Suppressor macrophage treated with lipopolysaccharide for 1 hour (primary cell): Measurements from ENCODE around the gene SLC7A6OS.
A peak's percentile ranks its signal among the peaks of the same experiment; 100 is the strongest.

Source experiments
- DNase-seq, 3 donors: peaks; one replicate each; pipeline ENCODE4 v3.0.0-alpha.2; 2020 to 2022

The SLC7A6OS gene

DNA sequence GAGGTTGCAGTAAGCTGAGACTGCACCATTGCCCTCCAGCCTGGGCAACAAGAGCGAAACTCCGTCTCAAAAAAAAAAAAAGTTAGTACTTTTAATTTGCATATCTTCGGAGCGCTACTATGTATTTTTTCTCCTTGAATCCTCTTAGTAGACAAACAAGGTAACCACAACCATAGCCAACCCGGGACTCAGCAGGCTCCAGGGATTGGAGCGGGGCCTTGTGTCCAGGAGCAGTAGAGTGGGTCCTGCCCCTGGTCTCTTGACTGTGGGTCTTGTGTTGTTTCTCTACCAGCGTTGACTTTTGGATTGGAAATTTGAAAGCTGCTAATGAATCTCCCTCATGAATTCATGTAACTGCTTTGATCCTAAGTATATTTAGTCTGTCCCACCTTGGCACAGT is 32.4 kb upstream of the SLC7A6OS start:
- DNase-seq: no peak

DNA sequence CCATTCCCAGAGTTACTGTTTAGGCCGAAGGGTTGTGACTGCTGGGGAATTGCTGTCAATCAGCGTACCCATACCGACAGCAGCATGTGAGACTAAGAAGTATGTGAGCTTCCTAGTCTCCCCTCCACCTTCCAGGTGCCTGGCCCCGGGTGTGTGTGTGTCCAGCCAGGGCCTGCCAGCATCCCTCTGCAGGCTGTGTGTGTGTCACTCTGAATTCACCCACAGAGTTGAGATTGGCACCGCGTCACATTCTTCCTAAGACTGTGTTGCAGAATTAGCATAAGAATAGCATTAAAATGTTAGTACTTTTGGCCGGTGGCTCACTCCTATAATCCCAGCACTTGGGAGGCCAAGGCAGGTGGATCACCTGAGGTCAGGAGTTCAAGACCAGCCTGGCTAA is 31.9 kb upstream of the SLC7A6OS start:
- no peak for DNase-seq

DNA sequence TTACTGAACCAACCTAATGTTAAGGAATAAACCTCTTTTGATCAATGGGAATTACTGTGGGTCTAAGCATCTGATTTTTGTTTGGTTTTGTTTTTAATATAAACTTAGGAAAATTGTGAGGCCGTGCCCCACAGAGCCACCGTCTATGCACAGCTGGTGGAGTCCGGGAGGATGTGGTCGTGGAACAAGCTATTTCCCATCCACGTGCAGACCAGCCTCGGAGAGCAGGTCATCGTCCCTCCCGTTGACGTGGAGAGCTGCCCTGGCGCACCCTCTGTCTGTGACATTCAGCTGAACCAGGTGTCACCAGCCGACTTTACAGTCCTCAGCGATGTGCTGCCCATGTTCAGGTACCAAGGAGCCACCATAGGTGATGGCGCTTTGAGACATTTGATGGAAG is 28.5 kb upstream of the SLC7A6OS start:
- DNase-seq: no peak

DNA sequence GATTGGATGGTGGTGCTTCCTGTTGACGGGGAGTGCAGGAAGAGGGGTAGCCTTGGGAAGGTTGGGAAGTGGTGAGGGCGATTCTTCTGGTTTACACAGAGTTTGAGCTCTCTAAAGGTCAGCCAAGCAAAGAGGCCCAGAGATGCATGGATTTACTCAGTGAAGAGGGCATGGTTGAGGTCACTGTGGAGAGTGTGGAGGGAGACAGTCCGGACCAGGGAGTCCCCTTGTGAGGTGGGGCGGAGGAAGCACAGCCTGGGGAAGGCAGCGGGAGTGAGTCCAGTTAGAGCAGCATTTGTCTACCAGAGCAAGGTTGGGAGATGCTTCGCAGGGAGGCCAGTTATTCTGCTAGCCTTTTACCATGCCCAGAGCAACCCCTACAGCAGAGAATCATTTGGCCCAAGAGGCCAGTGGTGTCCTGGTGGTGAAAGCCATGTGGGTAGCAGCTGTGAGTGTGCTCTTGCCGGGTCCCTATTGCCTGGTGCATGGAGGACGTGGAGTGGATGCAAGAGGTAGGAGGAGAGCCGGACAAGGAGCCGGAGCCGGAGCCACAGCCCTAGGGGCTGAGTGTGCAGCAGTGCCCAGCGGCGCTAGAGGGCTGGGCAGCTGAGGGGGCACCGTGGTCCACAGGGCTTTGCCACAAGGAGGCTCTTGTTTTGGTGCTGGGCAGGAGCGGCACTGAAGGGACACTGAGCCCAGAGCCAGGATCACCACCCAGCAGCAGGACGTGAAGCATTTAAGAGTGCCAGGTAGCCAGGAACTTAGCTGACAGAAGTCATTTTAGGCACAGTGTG is 27.8 kb upstream of the SLC7A6OS start:
- no peak for DNase-seq

DNA sequence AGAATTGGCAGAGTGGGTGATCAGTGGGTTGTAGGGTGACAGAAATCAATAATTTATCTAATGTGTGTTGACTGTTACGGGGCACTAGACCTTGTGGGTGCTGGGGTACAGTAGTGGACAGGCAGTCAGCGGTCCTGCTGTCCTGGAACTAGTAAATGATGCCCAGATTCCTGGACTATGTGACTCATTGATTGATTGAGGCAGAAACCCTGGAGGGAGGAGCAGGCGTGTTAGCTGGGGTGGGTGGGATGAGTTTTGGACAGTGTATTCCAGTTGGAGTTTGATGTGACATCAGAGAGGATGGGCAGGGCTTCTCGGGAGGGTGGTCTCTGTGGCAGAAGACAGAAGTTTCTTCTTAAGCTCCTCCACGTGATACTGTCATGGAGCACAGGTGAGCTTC is 24.4 kb upstream of the SLC7A6OS start:
- DNase-seq: no peak

DNA sequence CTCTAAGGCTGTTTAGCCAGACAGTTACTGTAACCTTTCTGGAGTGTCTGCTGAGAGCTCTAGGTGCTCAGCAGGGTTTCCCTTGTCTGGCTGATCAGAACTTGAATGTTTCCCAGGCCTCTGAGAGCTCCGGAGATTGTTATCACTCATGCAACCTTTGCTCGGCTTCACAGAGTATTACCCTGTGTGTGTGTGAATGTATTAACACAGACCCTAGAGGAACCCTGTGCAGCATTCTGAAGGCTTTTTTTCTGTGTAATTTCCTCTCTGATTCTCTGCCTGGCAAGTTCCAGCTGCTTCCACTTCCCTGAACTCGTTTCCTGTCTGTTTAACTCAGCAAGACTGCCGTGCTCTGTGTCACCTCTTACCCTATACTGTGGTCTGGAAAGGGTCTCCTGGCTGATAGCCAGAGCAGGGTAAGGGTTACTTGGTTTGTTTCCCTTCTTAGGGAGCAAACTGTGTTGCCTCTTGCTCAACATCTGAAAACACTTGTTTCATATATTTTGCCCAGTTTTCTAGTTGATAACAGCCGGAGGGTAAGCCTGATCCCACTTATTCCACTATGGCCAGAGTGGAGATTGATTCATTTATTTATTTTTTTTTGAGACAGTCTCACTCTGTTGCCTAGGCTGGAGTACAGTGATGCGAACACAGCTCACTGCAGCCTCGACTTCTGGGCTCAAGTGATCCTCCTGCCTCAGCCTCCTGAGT is 21.8 kb upstream of the SLC7A6OS start:
- peak; percentile 62 to 75 (median 72) for DNase-seq

DNA sequence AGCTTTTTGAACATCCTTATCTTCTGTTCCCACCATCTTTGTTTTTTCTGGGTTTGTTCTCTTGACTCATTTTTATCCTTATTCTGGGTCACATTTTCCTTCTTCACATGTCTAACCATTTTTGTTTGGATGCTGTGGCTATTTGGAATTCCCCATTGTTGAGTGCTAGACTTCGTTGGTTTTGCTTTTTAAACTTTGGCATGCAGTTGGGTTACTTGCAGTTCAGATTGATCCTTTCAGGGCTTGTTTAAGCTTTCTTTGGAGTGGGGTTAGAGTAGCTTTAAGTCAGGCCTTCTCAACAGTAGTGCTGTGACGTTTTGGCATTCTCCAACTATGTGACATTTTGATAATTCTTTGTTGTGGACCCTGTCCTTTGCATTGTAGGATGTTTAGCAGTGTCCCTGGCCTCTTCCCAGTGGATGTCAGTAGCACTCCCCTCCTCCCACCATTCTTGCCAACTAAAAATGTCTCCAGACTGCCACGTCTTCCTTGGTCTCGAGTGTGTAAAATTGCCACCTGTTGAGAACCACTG is 21.2 kb upstream of the SLC7A6OS start:
- DNase-seq: peak in 1 of 3 donors; percentile 36

DNA sequence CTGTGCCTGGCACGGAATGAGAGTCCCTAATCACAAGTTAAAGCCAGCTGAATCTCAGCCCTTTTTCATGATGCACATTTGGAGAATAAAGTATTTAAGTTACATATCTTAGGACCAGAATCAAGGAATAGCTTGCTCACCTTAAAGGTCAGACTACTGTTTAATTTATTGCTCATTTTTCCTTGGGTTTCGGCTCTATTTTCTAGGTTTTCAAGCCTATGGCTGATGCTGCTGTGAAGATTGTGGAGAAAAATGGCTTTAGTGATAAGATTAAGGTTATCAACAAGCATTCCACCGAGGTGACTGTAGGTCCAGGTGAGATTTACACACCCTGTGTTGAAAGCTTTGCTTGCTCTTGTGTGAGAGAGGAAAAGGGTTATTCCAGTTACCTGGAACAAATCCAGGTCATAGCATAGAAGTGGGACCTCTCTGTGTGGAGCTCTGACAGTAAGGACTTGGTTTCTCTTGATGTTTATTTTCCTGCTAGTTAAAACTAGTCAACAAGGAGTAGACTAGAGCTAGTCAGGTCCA is 18.2 kb upstream of the SLC7A6OS start:
- no peak for DNase-seq

DNA sequence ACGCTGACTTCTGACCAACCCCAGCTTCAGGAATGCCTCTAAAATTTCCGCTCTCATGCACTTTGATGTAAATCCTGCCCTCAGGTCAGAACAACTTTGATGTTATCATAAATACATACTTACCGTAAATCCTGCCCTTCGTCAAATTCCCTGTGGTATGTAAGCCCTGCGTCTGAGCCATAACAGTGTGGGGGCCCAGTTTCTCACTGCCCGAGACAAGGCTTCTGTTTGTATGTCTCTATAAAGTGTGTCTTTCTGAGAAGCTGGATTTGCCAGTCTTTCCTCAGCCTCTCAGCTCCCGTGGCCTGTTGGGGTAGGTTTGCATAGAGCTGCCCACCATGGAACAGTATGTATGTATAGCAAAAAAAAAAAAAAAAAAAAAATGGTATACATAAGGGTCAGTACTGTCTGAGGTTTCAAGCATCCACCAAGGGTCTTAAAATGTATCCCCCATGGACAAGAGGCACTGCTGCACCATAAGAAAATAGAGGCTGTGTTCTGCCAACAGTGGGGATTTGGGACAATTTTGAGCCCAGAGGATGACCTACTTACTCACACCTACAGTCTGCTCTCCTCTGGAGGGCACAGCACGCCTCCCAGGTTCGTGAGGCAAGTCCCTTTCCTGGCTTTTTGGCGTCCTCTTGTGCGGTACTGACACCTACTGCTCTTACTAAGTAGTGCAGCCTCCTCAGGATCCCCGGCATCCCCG is 17.6 kb upstream of the SLC7A6OS start:
- DNase-seq: peak; percentile 82 to 87 (median 86)

DNA sequence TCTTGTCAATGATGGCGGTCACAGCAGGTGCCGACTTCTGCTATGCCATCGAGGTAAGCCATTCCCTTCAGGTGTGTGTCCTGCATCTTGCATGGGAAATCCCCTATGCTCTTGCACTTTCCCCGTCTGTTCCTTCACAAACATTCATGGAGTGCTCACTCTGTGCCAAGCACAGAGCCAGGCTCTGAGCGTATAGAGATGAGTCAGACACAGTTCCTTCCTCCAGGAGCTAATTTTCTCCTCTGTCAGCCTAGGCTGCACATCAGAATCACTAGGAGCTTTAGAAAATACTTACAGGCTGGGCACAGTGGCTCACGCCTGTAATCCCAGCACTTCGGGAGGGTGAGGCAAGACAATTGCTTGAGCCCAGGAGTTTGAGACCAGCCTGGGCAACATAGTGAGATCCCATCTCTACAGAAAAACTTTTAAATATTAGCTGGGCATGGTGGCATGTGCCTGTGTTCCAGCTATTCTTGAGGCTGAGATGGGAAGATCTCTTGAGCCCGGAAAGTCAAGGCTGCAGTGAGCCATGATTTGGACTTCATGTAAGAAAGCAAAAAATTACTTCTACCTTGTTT is 14.1 kb upstream of the SLC7A6OS start:
- DNase-seq: no peak

DNA sequence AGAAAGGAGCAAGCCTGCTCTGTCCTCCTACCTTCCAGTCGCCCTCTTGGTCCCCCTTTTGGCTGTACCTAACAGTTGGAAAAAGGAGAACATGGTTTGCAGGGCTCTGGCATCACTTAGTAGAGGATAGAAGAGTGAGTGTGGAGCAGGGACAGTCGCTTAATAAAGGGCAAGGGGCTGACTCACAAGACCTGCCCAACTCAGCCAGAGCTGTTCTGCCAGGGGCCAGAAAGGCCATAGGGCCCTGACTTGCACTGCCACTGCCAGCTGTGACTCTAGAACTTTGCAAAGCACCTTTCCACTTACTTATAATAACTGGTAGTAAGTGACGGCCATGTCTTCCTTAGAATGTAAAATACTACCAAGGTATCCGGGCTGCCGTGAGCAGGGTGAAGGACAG is 13.6 kb upstream of the SLC7A6OS start:
- no peak for DNase-seq

DNA sequence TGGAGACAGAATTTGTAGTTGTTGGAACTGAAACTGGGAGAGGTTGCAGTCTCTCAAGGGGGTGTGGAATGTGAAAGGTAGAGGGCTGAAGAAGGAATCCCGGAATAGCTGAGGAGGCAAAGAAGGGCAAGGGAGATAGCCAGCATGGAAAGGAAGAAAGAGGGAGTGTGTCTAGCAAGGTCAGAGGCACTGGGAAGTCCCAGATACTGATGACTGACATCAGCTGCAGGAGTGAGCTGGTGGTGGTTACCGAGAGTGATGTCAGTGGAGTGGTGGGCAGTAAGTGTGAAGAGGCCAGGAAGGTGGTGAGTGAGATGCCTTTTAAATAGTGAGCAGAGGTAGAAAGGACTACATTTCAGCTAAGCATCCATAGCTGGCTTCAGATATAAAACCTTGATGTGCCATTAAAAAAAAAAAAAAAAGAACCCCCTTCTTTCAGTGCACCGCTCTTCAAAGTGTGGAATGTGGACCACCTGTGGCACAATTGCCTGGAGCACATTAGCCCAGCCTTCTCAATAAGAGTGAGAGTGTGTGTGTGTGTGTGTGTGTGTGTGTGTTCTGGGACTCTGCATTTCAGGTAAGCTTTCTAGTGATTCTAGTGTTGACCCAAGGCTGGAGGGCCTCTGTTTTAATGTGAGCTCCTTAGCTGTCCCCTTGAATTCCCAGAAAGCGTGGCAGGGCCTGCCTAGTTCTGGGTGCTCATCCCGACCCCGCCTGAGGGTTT is 8.6 kb upstream of the SLC7A6OS start:
- DNase-seq: peak; percentile 26 to 55 (median 45)

DNA sequence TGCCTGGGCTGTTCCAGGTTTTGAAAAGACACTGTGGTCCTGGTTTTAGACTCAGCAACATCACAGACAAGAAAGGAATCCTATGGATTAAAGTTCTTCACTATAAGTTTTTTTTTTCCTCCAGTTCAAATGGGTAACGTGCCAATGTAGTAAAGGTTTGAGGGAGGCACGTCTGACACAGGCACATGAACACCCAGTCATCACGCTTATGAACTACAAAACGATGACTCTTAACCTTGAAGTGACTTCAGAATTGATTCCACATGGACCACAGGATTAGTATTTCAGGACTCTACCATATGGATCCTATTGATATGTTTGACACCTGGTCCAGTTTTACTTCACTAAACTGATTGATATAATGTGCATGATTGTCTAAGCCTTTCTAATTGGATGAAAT is 2.4 kb upstream of the SLC7A6OS start:
- no peak for DNase-seq

DNA sequence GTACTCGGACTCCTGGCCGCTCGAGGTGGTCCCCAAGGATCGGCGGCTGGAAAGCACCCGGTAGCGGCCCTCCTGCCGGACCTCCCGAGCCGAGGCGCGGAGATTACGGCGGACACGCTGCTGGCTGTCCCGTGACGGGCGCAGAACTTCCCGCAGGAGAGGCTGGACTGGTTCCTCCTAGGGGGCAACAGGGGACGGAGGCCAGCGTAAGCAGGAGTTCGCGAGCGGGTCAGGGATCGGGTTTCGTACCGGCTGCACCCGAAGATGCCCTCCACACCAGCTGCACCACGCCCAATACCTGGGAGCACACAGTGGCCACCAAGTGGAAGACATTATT is 341 bp downstream of the SLC7A6OS start:
- peak in 1 of 3 donors; percentile 63 for DNase-seq

DNA sequence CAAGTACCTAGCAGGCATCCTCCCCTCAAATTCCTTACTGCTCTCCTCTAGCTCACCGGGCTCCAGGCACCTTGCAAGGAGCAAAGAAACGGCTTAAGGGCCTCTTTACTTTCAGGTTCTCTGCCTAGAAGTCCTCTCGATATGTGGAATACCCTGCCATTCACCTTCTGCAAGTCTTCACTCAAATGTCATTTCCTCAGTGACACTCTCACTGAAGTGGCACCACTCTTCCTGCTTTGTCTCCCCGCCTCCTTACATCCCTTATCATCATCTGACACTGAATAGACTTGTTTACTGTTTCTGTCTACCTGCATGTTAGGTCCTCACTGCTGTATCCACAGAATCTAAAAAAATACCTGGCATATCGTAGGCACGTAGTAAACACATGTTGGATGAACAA is 947 bp downstream of the SLC7A6OS start:
- peak in 1 of 3 donors; percentile 14 for DNase-seq

DNA sequence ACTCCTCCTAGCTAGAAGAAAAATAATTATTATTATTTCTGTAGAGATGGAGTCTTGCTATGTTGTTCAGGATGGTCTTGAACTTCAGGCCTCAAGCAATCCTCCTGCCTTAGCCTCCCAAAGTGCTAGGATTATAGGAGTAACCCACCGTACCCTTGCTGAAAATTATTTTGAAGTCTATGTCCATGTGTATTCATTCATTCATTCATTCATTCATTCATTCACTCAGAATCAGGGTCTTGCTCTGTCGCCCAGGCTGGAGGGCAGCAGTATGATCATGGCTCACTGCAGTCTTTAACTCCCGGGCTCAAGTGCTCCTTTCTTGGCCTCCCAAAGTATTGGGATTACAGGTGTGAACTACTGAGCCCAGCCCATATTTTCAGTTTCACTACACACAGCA is 4.1 kb downstream of the SLC7A6OS start:
- DNase-seq: no peak

DNA sequence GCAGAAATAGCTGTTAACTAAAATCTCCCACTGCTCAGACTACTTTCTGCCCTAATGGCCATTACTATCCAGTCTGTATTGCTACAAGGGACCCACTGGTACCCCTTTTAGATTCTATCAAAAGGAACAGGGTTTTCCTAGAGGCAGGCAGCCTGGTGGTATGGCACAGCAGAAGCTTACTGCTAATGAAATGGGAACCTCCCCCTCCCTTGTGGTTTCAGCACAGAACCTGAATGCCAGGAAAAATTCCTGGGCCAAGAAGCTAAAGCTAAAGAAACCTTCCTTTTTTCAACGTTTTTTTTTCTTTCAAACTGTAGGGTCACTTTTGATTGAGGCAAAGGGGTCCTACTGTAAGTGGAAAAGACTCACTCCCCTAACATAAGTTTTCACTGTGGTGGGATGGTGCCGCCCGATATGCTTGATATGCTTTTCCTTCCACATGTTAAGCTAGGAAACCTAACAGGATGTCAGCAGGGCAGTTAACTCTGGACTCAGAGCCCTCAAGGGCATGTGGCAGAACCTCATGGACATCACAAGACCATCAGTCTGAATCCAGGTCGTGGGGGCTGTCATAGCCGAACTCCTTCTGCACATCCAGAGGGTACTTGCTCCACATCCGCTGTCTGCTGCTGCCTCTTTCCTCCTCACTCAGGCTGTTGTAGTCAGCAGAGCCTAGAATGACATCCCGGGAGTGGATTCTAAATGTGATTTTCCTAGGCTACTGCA is 9.8 kb downstream of the SLC7A6OS start:
- DNase-seq: no peak

DNA sequence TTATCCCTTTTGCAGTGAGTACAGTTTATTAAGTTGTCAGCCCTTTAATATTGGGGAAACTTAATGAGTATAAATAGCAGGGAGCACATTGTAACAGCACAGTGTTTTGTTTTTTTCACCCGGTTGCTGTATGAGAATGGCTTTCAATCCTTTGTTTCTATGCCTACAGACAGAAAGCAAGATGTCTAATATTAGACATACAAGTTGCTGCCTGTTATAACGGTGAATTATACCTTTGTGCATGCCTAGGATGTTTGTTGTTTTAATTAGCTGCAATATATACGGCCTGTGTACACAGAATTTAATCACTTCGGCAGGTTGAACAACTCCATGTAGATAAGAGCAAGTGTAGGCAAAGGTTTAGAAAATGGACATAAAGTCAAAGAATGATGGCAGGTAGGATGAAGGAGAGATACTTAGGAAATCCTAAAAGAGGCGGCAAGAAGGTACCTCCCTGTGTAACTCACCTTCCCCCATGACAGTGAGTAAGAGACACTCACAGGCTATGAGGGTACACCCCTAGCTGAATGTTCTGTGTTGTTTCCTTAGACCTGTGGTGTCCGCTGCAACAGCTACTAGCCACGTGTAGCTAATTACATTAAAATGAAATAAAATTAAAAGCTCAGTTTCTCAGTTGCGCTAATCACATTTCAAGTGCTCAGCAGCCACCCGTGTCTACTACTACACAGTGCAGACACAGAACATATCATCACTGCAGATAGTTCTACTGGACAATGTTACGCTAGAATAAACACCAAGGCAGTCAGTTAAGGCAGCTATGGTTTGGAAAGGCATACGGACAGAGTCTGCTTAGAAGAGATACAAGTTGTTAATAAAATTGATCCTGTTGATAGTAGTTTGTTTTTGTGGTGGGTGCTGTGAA is 10.9 kb downstream of the SLC7A6OS start:
- no peak for DNase-seq

DNA sequence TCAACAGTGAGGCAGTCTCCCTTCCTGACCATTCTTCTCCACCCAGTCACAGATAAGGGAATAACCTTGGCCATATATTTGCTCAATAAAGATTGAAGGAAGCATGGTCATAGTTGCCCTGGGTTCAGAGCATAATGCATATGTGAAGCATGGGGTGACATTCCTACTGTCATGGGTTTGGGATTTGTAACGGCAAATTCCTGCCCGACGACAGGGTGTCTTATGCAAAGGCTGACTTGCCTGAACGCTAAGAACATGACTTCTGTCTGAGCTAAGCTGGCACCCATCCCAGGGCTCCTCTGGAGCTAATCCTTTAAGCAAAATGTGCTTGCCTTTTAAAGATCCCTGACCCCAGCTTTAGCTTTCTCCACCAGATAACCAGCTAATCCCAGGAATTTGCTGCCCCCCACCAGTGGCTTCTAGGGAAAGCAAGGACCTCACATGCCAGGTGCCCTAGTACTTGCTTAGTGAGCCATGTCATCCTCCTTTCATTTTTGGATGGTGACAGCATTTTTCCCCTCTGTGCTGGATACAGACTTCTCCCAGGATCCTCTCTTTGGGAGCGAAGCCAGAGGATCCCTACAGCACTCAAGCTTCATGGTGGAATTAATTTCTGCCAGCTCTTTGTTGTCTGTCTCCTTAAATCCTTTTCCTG is 11.7 kb downstream of the SLC7A6OS start:
- DNase-seq: no peak

DNA sequence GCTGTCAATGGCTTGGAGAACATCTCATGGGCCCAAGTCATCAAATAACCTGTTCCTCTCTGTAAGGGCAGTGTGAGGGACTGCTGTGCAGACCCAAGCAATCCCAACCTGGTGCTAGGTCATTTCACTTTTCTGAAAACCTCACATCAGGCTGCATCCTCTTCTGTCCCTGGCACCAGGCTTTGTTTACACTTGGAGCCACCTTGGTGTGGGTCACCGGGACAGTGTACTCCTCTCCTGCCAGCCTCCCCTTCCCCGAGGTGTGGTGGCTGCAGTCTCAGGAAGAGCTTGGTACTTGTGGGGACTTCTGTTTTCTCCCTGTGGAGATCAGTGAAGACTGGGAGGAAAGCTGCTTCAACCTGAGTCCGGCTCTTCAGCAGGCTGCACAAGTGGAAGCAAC is 12.4 kb downstream of the SLC7A6OS start:
- no peak for DNase-seq
